T follicular helper cell (primary cell): ENCODE measurements around the gene CPLX1.
"Not testable (repeated sequence)": the region's sequence is repeated elsewhere in the genome, so short reads cannot be mapped to it uniquely, and the experiment has no call there.

Experiments used
- DNase-seq: peaks from one replicate; pipeline ENCODE4 v3.0.0-alpha.2; 2020; ENCODE audit warnings: low read depth

The CPLX1 gene

DNA sequence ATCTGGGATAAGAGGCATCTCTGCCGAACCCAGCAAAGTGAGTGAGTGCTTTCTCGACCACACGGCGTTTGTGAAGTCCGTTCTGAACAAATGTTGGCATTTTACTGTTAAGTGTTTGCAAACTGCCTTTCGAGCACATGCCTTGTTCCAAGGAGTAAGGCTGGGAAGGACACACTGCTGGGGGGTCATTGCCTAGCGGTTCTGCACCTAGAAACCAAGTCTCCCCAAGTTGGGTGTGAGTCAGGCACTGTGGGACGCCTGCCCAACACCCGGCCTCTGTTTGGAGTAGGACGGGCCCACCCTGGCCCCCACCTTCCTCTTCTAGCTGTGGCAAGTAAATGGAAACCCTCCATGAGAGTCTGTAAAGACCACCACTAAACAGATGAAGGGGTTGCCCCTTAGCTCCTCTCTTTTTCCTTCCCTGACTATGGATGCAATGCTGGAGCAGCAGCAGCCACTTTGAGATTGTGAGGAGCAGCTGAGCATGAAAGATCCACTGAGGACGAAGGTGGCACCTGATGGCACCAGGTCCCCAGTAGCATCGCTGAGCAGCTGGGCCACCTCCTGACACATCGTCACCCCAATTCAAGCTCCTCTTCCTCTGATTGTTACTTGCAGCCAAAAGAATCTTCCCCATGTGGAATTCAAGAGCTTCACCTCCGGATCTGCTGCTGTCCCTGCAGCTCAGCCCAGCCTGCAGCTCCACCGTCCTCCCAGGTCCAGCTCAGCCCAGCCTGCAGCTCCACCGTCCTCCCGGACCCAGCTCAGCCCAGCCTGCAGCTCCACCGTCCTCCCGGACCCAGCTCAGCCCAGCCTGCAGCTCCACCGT, 6.3 kb downstream of the CPLX1 start:
- no peak for DNase-seq

DNA sequence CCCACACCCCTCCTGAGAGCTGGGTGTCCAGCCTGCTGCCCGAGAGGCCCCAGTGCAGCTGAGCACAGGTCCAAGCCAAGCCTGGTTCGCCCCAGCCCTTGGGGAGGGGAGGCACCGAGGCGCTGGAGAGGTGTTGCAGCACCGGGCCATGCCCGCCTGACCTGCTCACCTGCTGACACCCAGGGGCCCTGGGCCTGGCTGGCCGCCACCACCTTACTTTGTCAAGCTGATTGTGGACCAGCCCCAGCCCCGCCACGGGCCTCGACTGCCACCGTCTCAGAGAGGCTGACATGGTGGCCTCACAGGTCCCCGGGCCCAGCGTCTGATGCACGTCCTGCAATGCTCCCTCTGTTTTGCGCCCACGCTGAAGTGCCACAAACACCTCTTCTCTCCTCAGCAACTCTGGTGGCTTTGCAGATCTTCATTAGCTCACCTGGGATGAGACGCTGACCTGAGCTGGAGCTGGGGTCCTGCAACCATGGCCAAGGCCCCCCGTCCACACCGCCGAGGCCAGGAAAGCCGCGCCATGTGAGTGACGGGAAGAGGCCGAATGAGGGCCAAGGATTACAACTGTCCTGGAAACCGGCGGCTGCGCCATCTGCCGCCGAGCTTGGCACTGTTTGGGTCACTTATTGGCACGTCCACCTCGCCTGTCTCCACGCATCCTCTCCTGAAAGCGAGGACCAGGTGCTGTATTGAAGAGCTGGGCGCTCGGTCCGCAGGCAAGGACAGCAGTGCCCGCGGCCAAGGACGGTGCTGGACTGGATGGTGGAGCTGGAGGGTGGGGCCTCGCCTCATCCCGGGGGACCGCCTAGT, 7.6 kb downstream of the CPLX1 start:
- no peak for DNase-seq

DNA sequence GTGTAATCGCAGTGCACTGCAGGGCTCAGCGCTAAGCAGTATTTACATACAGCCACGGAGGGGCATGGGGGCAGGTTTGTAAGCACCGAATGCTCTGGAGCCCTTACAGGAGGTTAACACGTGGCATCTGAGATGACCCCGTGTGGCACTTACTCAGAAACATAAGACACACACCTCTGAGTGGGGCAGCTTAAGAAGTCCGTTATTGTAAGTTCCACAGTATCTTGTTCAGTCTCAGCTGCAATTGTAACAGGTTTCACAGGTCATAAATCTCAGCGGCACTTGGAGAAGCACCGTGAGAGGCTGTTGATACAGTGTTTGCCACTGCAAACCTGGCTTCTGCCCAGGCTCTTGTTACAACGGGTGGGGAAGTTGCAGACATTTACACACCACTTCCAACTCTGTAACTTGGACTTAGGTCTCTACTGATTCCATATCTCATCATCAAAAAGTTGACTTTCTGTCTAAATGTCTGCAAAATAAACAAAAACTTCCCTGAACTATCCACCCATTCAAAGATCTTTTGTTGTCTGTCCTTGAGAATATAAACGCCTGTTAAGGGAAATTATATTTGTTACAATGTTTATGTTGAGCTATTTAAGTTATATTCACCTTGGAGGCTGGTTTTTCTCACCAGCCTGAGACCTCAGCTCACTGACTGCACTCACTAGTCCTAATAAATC, 10.3 kb downstream of the CPLX1 start:
- no peak for DNase-seq

DNA sequence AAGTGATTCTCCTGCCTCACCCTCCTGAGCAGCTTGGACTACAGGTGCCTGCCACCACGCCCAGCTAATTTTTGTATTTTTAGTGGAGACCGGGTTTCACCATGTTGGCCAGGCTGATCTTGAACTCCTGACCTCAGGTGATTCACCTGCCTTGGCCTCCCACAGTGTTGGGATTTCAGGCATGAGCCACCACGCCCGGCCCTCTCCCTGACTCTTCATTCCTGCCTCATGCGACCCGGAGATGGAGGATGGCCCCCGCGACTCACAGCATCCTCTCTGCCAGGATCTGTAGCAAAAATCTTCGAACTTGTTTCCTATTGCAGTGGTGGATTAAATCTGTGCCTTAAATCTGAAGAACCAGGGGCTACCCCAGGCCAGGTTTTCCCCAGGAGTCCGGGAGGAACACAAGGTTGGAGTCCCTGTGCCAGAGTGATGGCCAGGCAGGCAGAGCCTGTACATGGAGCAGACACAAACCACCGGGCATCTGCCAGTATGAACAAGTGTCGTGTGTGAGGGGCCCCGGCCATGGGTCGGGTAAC, 11.5 kb downstream of the CPLX1 start:
- DNase-seq: no peak

DNA sequence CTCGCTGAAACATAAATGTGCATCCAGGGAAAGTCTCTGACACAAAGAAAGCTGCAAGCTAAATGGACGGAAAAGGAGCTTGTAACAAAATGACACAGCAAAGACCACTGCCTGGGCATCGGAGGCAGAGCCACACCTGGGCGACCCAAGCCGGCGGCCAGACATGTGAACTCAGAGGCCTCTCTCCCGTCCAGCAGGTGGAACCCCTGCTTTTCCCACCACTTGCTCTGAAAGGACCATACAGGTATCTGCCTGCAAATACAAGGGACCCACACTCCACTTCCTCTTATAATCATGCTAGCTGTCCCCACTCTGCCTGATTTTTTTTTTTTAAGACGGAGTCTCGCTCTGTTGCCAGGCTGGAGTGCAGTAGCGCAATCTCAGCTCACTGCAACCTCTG, 12.0 kb downstream of the CPLX1 start:
- no peak for DNase-seq

DNA sequence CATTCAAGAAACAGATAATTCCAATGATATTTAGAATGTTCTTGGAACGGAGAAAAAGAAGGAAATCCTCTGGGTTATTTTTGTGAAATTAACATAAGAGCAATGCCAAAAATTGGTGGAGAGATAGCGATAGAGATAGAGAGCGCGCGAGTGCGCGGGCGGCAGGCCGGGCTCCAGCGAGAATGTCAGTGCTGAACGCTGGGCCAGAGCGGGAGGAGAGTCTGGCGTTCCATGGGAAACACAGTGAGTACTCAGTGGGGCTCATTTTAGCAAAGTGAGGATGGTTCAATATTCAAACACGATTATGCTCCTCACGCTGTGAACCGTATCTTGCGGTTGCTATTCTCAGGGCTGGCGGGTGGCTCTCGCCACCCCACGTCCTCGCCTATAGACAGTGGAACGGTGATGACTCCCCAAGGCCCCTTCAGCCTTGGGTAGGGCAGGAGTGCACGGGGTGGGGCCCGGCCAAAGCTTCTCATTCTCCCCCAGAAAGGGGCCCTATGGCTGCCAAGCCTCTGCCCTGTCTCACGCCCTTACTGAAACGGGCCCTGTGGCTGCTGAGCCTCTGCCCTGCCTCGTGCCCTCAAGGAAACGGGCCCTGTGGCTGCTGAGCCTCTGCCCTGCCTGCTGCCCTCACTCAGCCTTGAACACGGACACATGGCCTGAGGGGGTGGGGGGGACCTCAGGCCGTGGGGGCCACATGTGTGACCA, 16.9 kb downstream of the CPLX1 start:
- no peak for DNase-seq

DNA sequence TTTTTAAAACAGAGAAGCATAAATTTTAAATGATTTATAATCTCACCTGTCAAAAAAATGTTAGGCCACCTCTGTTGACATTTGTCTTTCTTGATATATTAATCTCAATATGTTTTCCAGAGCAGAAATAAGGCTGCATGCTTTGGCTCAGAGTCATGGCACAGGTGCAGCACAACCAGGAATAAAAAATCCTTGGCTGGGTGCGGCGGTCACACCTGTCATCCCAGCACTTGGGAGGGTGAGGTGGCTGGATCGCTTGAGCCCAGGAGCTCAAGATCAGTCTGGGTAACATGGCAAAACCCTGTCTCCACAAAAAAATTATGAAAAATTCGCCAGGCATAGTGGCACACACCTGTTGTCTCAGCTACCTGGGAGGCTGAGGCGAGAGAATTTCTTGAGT, 18.1 kb downstream of the CPLX1 start:
- DNase-seq: no peak

DNA sequence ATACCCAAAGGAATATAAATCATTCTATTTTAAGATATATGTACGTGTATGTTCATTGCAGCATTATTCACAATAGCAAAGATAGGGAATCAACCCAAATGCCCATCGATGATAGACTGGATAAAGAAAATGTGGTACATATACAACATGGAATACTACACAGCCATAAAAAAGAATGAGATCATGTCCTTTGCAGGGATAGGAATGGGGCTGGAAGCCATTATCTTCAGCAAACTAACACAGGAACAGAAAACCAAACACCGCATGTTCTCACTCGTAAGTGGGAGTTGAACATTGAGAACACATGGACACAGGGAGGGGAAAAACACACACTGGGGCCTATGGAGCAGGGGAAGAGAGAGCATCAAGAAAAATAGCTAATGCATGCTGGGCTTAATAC, 18.9 kb downstream of the CPLX1 start:
- DNase-seq: not testable (repeated sequence)

DNA sequence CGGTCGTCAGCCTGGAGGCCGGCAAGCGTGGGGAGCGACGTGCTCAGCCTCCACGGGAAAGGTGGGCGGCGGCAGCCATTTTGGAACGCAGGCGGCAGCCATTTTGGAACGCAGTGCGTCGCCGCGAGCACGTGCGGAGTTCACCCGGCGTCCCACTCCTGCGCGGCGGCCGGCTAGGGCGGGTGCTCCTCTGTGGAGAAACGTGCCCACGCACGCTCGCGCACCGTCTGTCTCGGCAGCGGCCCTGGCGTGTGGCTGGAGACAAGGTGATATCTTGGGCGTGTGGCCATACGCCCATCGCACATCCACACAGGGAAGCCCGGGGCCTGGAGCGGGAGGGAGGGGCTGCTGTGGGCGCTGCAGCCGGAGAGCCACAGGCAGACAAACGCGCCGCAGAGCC, 21.1 kb downstream of the CPLX1 start:
- DNase-seq: no peak

DNA sequence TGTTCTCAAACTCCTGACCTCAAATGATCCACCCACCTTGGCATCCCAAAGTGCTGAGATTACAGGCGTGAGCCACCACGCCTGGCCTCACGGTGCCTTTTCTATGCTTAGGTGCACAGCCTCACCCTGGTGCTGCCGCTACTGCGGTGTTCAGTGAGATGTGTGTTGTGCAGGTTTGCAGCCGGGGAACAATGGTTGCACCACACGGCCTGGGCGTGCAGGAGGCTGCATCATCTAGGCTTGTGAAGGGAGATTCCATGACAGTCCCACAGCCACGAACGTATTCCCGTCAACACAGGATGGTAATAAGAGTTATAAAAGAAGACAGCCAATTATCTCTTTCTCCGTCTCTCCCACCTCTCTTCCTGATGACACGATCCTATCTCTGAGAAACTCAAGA, 22.0 kb downstream of the CPLX1 start:
- no peak for DNase-seq

DNA sequence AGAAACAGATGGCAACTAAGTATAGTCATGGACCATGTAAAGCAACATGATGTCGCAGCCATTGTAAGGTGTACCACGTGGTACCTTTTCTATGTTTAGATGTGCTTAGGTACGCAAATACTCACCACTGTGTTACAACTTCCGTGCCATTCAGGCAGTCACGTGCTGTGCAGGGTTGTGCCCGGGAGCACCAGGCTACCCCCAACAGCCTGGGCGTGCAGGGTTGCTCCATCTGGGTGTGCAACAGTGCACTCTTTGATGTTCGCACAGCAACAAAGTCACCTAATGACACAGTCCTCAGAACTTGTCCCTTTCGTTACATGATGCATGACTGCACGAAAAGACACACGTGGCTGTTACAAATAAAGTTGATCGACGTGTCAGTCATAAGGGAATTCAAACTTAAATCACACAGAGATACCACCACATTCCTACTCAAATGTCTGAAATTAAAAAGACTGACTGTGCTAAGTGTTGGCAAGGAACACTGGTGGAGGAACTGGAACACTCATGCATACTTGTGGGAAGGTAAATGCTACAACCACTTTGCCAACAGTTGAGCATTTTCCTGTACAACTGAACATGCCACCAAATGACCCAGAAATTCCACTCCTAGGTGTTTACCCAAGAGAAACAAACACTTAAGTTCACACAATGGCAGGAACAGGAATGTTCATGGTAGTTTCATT, 24.3 kb downstream of the CPLX1 start:
- DNase-seq: no peak

DNA sequence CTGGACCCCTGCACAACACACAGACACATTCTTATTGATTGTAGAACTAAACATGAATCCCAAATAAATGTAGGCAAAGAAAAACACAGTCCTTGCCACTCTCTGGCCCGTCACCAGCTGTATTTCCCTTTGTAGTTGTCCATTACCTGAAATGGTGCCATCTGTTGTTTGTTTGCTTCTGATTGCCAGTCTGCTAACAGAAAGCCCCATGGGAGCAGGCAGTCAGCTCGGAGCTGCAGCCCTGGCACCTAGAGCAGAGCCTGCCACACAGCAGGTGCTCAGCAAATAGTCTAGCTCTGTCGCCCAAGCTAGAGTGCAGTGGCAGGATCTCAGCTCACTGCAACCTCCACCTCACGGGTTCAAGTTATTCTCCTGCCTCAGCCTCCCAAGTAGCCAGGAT, 28.9 kb downstream of the CPLX1 start:
- DNase-seq: no peak

DNA sequence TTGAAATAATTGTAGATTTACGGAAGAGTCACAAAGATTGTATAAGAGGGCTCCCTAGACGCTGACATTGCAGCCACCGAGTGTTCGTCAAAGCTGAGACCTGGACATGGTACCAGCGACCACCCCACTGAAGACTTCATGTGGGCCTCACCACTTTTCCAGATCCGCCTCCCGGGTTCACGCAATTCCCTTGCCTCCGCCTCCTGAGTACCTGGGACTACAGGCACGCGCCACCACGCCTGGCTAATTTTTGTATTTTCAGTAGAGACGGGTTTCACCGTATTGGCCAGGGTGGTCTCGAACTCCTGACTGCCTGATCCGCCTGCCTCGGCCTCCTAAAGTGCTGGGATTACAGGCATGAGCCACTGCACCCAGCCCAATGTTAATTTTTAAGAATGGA, 29.7 kb downstream of the CPLX1 start:
- no peak for DNase-seq

DNA sequence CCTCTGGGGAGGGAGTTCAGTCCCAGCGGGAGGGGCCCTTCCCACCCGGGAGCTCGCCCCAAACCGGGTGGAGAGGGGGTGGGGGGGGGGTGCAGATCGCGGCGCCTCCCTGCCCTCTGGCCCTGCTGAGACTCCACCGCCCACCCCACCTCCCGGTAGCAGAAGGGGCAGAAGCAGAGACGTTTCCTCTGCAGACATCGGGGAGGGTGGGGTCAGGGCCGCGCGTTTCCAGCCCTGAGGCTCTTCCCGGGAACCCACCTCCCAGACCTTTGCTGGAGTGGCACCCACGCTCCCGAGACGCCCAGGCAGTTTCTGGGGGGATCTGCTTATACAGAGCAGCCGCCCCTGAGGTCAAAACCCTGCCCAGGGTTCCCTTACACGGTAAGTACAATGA, 30.2 kb downstream of the CPLX1 start:
- DNase-seq: no peak

DNA sequence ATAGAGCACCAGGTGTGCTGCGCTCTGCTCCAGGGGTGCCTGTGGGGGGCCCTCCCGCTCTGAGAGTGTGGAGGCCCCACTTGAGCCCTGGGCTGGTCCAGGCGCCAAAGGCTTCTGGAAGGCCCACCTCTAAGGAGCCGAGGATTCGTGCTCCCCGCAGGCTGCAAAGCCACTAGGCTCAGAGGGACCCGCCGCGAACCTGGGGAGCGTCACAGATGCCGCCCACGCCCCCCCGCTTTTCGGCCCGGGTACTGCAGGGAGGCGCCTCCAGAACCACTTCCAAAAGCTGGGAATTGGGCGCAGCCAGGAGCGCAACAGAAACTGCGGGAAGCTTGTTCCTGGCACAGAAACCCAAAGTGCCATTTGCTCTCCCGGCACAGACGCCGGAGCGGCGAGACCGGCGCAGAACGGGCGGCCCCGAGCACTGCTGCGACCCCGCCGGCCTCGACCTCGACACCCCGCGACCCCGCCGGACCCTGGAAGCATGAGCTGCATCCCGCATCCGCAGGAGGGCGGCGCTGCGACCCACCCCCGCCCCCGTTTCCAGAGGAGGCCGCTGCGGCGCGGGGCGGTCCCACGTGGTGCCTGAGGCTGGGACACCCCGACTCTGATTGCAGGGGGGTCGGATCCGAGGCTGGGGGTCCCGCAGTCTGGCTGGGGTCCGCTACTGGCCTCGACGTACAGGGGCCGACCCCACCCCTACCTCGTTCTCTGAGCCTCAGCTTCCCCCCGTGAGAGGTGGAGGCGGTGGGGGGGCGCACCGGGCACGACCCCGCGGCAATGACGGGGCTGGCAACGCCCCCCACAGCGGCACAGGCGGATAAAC, 30.8 kb downstream of the CPLX1 start:
- DNase-seq: no peak

DNA sequence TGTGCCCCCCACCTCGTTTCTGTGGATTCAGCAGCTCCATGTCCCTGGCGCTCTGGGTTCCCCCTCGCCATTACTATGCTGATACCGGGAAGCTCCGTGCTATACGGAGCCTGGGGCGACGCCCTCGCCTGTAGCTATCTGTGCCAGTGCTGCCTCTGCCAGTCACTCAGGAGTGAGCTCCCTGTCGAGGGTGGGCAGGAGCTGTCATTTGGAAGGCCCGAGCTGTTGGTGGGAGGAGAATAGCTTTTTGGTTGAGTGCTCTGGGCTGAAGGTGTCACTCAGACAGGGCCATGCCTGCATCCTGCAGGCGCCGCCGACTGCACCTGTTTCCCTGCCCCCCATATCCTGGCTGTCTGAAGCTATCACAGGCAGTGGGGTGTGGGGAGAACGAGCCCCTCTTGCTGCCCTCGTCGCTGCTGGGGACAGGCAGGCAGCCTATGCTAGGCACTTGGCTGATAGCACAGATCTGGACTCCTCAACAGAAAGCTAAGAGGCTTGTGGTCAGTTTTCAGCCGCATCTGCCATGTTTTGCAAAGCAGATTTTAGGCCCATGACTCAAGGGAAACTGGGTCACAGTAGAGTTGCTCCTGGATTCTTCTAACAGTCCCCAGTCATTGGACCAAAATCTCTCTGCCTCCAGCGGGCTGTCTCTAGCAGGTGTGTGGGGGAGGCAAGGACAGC, 31.8 kb downstream of the CPLX1 start:
- DNase-seq: no peak

DNA sequence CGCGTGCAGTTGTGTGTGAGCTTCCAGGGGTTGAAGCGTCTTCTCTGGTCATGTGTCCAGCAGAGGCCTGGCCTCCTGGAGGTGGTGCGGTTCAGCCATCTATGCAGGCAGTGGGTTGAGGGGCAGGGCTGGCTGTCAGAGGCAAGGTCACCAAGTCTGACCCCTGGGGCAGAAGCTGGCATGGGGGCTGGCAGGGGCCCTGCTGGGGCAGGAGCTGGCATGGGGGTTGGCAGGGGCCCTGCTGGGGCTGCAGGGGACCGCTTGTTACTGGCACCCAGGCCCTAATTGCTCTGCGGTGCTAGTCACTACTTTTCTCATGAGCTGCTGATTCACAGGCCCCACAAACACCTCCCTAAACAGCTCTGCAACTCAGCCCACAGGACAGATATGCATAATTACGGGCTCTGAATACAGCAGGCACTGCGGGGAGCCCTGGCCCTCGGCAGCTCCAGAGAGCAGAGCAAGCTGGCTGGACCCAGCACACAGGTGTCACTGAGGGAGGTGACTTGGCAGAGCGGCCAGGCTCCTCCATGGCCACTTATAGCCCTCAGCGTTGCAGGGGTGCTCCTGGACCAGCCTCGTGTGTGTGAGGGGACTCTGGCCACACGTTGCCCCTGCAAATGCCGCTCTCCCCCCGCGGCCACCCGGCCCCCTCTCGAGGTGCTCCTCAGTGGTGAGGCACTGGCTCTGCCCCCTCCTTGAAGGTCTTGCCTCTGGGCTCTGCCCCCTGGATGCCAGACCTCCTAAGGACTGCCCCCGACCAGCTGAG, 32.7 kb downstream of the CPLX1 start:
- no peak for DNase-seq

DNA sequence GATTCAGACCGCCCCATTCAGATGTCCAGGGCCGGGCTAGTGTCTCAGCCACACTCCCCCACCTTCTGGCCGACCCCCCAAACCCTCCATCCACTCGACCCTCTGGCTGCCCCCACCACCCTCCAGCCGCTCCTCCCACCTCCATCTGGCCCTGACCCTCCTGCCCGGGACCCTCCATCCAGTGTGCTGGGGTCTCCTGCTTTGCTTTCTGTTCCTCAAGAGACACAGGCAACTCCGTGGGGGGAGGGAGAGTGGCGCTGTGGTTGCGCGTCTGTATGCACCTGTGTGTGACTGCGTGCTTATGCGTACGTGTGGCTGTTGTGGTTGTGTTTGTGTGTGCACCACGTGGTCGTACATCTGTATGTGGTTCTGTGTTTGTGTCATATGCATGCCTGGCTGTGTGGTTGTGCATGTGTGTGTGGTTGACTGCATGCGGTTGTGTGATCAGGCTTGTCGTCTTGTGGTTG, 33.3 kb downstream of the CPLX1 start:
- DNase-seq: no peak
